ENCODE measurements around the gene MYO18B. TPM values are rescaled to one million over a fixed set of nuclear protein-coding genes. Genes with fewer than 3 reads are reported as not detected.

The MYO18B gene
- total RNA-seq, 1 donor from 2014 or later: 0.07 TPM

DNA sequence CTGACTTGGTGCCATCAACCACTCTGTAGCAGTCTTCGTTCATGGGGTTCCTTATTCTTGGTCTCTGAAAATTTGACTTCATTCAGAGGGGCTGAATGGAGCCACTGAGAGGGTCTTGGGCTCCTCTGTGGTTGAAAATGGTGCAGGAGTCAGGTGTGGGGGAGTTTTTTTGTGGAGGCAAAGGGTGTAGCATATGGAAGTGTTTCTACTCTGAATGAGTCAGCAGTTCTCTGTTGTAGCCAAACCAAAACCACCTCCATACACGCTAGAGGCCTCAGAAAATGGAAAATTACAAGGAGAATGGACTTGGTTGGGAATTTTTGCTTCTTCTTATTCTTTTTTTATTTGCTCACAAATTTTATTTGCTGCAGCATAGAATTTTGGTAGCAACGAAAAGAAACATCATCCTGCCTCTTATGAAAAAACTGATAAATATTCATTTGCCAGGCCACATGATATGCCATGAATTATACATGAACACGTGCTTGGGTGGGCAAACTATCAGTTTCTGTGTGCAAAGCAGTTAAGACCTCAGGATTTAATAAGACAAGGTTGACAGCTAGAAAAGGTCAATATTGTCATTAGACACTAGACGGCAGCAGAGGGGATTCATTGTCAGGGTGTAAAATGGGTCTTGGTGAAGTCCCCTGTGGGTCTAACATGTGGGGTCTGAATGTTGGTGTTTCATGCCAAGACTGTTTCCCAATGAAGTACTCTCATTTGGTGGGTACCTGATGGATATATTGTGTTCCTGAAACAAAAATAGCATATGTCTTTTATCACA lies 111.7 kb downstream of the MYO18B start:
- FAIRE-seq: no peak
- Histone ChIP-seq H2AFZ (ENCODE audit: low read depth, low read length) (no peak overlapping the region), H3K4me3 (ENCODE audit: insufficient read depth, low read depth, low read length) (no peak overlapping the region), H3K9me3 (ENCODE audit: insufficient read depth, low read depth, low read length) (no peaks in the 10 kb centered on the region), H3K4me1 (ENCODE audit: insufficient read depth, low read length) (no peaks in the 10 kb centered on the region), H4K20me1 (ENCODE audit: insufficient read depth, low read length) (no peaks in the 10 kb centered on the region), H3K79me2 (ENCODE audit: insufficient read depth, low read length) (no peaks in the 10 kb centered on the region), H3K27me3 (ENCODE audit: insufficient read depth, low read length) (no peaks in the 10 kb centered on the region), H3K4me2 (ENCODE audit: low read length) (no peak overlapping the region), H3K36me3 (ENCODE audit: insufficient read depth, low read length) (no peaks in the 10 kb centered on the region), H3K27ac (ENCODE audit: low read depth, low read length) (no peak overlapping the region), H3K9ac (ENCODE audit: low read length) (no peak overlapping the region)
- Mint-ChIP-seq H3K9me3 (ENCODE audit: unreplicated experiment) (peaks cover 5% of the 10 kb centered on the region), H3K4me3 (ENCODE audit: unreplicated experiment) (no peak overlapping the region), H3K4me1 (ENCODE audit: low read depth, unreplicated experiment) (peaks cover 2% of the 10 kb centered on the region), H3K27me3 (ENCODE audit: low read depth, unreplicated experiment) (peaks cover 24% of the 10 kb centered on the region), H3K36me3 (ENCODE audit: low read depth, unreplicated experiment) (no peaks in the 10 kb centered on the region), H3K27ac (ENCODE audit: unreplicated experiment) (no peak overlapping the region)
- no peak for DNase-seq (ENCODE audit: low read depth)
- TF ChIP-seq EZH2 (IDR thresholded peaks at IDR 0.05; ENCODE audit: insufficient read depth, low read length): no peak
- TF ChIP-seq, protein P1, sequence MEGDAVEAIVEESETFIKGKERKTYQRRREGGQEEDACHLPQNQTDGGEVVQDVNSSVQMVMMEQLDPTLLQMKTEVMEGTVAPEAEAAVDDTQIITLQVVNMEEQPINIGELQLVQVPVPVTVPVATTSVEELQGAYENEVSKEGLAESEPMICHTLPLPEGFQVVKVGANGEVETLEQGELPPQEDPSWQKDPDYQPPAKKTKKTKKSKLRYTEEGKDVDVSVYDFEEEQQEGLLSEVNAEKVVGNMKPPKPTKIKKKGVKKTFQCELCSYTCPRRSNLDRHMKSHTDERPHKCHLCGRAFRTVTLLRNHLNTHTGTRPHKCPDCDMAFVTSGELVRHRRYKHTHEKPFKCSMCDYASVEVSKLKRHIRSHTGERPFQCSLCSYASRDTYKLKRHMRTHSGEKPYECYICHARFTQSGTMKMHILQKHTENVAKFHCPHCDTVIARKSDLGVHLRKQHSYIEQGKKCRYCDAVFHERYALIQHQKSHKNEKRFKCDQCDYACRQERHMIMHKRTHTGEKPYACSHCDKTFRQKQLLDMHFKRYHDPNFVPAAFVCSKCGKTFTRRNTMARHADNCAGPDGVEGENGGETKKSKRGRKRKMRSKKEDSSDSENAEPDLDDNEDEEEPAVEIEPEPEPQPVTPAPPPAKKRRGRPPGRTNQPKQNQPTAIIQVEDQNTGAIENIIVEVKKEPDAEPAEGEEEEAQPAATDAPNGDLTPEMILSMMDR (IDR thresholded peaks at IDR 0.05; ENCODE audit: insufficient read depth, low read depth, low read length): peak; percentile 18

DNA sequence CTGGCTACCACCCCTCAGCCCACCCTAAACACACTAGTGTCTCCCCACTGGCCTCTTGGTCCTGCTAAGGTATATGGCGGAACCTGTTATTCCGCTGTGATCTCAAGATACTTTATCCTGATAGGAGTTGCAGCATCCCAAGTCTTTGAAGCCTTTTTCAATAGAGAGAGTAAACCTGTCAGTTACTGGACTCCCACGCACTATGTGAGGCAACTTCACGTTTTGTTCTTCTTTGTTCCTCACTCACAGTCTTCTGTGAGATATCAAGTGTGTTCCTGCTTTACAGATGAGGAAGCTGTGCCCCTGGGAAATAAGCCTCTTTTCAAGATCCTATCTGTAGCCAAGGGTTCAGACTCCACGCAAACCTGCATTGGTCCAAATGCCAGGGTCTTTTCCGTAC lies 127.8 kb downstream of the MYO18B start:
- no peaks in the 10 kb centered on the region for H3K4me1 ChIP-seq (ENCODE audit: insufficient read depth, low read length)
- H3K9me3 ChIP-seq (ENCODE audit: insufficient read depth, low read depth, low read length): no peaks in the 10 kb centered on the region
- Mint-ChIP-seq H3K9me3 (ENCODE audit: unreplicated experiment) (no peaks in the 10 kb centered on the region), H3K27me3 (ENCODE audit: low read depth, unreplicated experiment) (peaks cover 14% of the 10 kb centered on the region), H3K36me3 (ENCODE audit: low read depth, unreplicated experiment) (no peaks in the 10 kb centered on the region), H3K4me1 (ENCODE audit: low read depth, unreplicated experiment) (no peaks in the 10 kb centered on the region), H3K4me3 (ENCODE audit: unreplicated experiment) (no peak overlapping the region), H3K27ac (ENCODE audit: unreplicated experiment) (no peak overlapping the region)
- FAIRE-seq: no peak
- H3K4me3 ChIP-seq (ENCODE audit: insufficient read depth, low read depth, low read length): no peak overlapping the region
- DNase-seq (ENCODE audit: low read depth): no peak
- no peaks in the 10 kb centered on the region for H3K36me3 ChIP-seq (ENCODE audit: insufficient read depth, low read length)
- no peaks in the 10 kb centered on the region for H4K20me1 ChIP-seq (ENCODE audit: insufficient read depth, low read length)
- no peak overlapping the region for H2AFZ ChIP-seq (ENCODE audit: low read depth, low read length)
- H3K79me2 ChIP-seq (ENCODE audit: insufficient read depth, low read length): no peaks in the 10 kb centered on the region
- no peak overlapping the region for H3K9ac ChIP-seq (ENCODE audit: low read length)
- H3K27me3 ChIP-seq (ENCODE audit: insufficient read depth, low read length): no peaks in the 10 kb centered on the region
- H3K27ac ChIP-seq (ENCODE audit: low read depth, low read length): no peak overlapping the region
- no peak overlapping the region for H3K4me2 ChIP-seq (ENCODE audit: low read length)
- no peak for TF ChIP-seq EZH2 (IDR thresholded peaks at IDR 0.05; ENCODE audit: insufficient read depth, low read length)
- TF ChIP-seq, protein P1 (IDR thresholded peaks at IDR 0.05; ENCODE audit: insufficient read depth, low read depth, low read length): no peak

DNA sequence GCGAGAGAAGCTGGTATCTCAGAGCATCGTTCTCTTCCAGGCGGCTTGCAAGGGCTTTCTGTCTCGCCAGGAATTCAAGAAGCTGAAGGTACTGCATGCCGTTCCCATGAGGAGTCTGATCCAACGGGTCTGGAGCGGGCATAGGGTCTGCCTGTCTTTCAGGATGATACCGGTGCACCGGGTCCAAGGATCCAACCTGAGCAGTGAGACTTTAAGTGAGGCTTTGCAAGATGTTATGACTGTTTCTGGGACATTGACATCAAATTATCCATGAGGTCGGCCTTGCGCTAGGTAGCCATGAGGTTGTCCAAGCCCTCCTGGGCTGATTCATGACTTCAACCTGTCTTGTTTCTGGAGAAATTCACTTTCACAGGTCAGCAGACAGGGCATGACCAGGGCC lies 132.3 kb downstream of the MYO18B start:
- no peaks in the 10 kb centered on the region for H3K36me3 ChIP-seq (ENCODE audit: insufficient read depth, low read length)
- H3K4me2 ChIP-seq (ENCODE audit: low read length): no peak overlapping the region
- peaks cover 24% of the 10 kb centered on the region for H3K27me3 Mint-ChIP-seq (ENCODE audit: low read depth, unreplicated experiment)
- no peak overlapping the region for H3K9ac ChIP-seq (ENCODE audit: low read length)
- H3K27ac Mint-ChIP-seq (ENCODE audit: unreplicated experiment): no peak overlapping the region
- H3K4me3 Mint-ChIP-seq (ENCODE audit: unreplicated experiment): no peak overlapping the region
- no peaks in the 10 kb centered on the region for H4K20me1 ChIP-seq (ENCODE audit: insufficient read depth, low read length)
- H3K9me3 ChIP-seq (ENCODE audit: insufficient read depth, low read depth, low read length): no peaks in the 10 kb centered on the region
- TF ChIP-seq, protein P1 (IDR thresholded peaks at IDR 0.05; ENCODE audit: insufficient read depth, low read depth, low read length): no peak
- TF ChIP-seq EZH2 (IDR thresholded peaks at IDR 0.05; ENCODE audit: insufficient read depth, low read length): no peak
- no peaks in the 10 kb centered on the region for H3K79me2 ChIP-seq (ENCODE audit: insufficient read depth, low read length)
- FAIRE-seq (no peak), DNase-seq (ENCODE audit: low read depth) (no peak)
- H3K4me1 ChIP-seq (ENCODE audit: insufficient read depth, low read length): no peaks in the 10 kb centered on the region
- no peak overlapping the region for H3K27ac ChIP-seq (ENCODE audit: low read depth, low read length)
- H3K27me3 ChIP-seq (ENCODE audit: insufficient read depth, low read length): peaks cover 2% of the 10 kb centered on the region
- no peaks in the 10 kb centered on the region for H3K36me3 Mint-ChIP-seq (ENCODE audit: low read depth, unreplicated experiment)
- no peak overlapping the region for H2AFZ ChIP-seq (ENCODE audit: low read depth, low read length)
- H3K4me3 ChIP-seq (ENCODE audit: insufficient read depth, low read depth, low read length): no peak overlapping the region
- no peaks in the 10 kb centered on the region for H3K9me3 Mint-ChIP-seq (ENCODE audit: unreplicated experiment)
- no peaks in the 10 kb centered on the region for H3K4me1 Mint-ChIP-seq (ENCODE audit: low read depth, unreplicated experiment)

Measured in astrocyte (in vitro differentiated cells and primary cell).